HCT116 (cell line): Measurements from ENCODE around the gene ATP1A4. TPM values are rescaled to one million over a fixed set of nuclear protein-coding genes. Genes with fewer than 3 reads are reported as not detected.

Source experiments
- ATAC-seq: fragments of 200-7000 bp; cut with Tn5 transposase; 2 replicates; pipeline ENCODE4 v1.9.1; 2020; ENCODE audit warnings: mild to moderate bottlenecking, moderate library complexity
- BruUV-seq: library from RNA; stranded (reverse); fragments of 400-500 nt; replicated peaks from 2 replicates; lab custom pipeline; 2021; lab: Mats Ljungman, UMichigan
- CTCF ChIA-PET: fragments of 300-600 bp; sonication (Branson Sonifier 250); formaldehyde crosslinking; loops from one replicate; lab custom pipeline; 2021; ENCODE audit warnings: antibody characterized with exemption; lab: Charles Lee
- POLR2A ChIA-PET: fragments of 300-600, 350-600 bp; sonication (Branson Sonifier 250); formaldehyde crosslinking; loops from one replicate; lab custom pipeline; 2021; ENCODE audit warnings: antibody characterized with exemption; lab: Charles Lee
- RAD21 ChIA-PET, 2 experiments: fragments of 300-600 bp; sonication (Branson Sonifier 250); formaldehyde crosslinking; loops; one replicate each; lab custom pipeline; 2023; ENCODE audit warnings: low total read pairs in 2 of 2; ENCODE audit not compliant: uncharacterized antibody in 2 of 2, unreplicated experiment in 2 of 2, low non-redundant PET in 1 of 2; lab: Charles Lee
- DNase-seq: peaks from one replicate; pipeline ENCODE4 v3.0.0-alpha.2; 2010; ENCODE audit warnings: low read depth, low spot score
- H2AFZ ChIP-seq: fragments of 200-600 bp; shearing (Covaris generic), sonication (generic); 2 replicates; pipeline ENCODE4 v1.6.1; 2017; ENCODE audit warnings: low read depth, mixed run types, mixed read lengths, antibody characterized with exemption, low read length; ENCODE audit not compliant: poor library complexity, severe bottlenecking
- H3K27ac ChIP-seq: 2 replicates; pipeline ENCODE4 v1.5.1; 2012; ENCODE audit warnings: low read depth, low read length
- H3K27me3 ChIP-seq: fragments of 200-600 bp; sonication (generic); 2 replicates; pipeline ENCODE4 v1.6.1; 2016; ENCODE audit warnings: mixed run types, low read length, mixed read lengths; ENCODE audit not compliant: insufficient read depth
- H3K36me3 ChIP-seq, 2 experiments: fragments of 200-500 bp in 1 of 2; fragments of 200-600 bp in 1 of 2; sonication (Bioruptor generic) in 1 of 2; sonication (generic) in 1 of 2; 2 replicates each; pipeline versions ENCODE4 v1.5.1 to v1.6.1; 2014 to 2016; ENCODE audit warnings: low read length in 2 of 2, inconsistent platforms in 1 of 2, mixed read lengths in 1 of 2, mixed run types in 1 of 2; ENCODE audit not compliant: insufficient read depth in 2 of 2, control insufficient read depth in 1 of 2
- H3K4me1 ChIP-seq, 2 experiments: fragments of 200-600 bp in 1 of 2; sonication (generic) in 1 of 2; 2 replicates each; pipeline versions ENCODE4 v1.5.1 to v1.6.1; 2012 to 2017; ENCODE audit warnings: low read length in 2 of 2, inconsistent platforms in 1 of 2, mild to moderate bottlenecking in 1 of 2, mixed read lengths in 1 of 2, mixed run types in 1 of 2, moderate library complexity in 1 of 2; ENCODE audit not compliant: insufficient read depth in 2 of 2, control insufficient read depth in 1 of 2
- H3K4me2 ChIP-seq: fragments of 200-600 bp; sonication (generic); 2 replicates; pipeline ENCODE4 v1.6.1; 2017; ENCODE audit warnings: mixed run types, low read length, mixed read lengths
- H3K4me3 ChIP-seq, 2 experiments: fragments of 200-600 bp in 1 of 2; sonication (generic) in 1 of 2; replicated peaks in 1 of 2; 2 replicates each; pipeline ENCODE4 v1.5.1; 2011 to 2016; ENCODE audit warnings: low read length in 2 of 2, control low read depth in 1 of 2, low read depth in 1 of 2, mild to moderate bottlenecking in 1 of 2, mixed read lengths in 1 of 2, mixed run types in 1 of 2
- H3K79me2 ChIP-seq: fragments of 200-600 bp; sonication (generic); 2 replicates; pipeline ENCODE4 v1.6.1; 2017; ENCODE audit warnings: mild to moderate bottlenecking, mixed run types, low read length, moderate library complexity, mixed read lengths; ENCODE audit not compliant: insufficient read depth
- H3K9ac ChIP-seq: fragments of 200-600 bp; sonication (generic); 2 replicates; pipeline ENCODE4 v1.6.1; 2016; ENCODE audit warnings: low read length, mixed read lengths
- H3K9me2 ChIP-seq: fragments of 200-600 bp; sonication (generic), shearing (Covaris generic); 2 replicates; pipeline ENCODE4 v1.6.1; 2017; ENCODE audit warnings: mixed run types, mild to moderate bottlenecking, moderate library complexity; ENCODE audit not compliant: insufficient read depth
- H3K9me3 ChIP-seq, 2 experiments: fragments of 200-500 bp in 1 of 2; fragments of 200-600 bp in 1 of 2; sonication (Bioruptor generic) in 1 of 2; sonication (generic) in 1 of 2; 2 replicates each; pipeline ENCODE4 v1.6.1; 2014 to 2017; ENCODE audit warnings: low read length in 2 of 2, mixed read lengths in 2 of 2, inconsistent platforms in 1 of 2, low read depth in 1 of 2, mild to moderate bottlenecking in 1 of 2, mixed run types in 1 of 2, moderate library complexity in 1 of 2; ENCODE audit not compliant: control insufficient read depth in 1 of 2, insufficient read depth in 1 of 2
- H4K20me1 ChIP-seq: fragments of 200-600 bp; sonication (generic), shearing (Covaris generic); 2 replicates; pipeline ENCODE4 v1.6.1; 2017; ENCODE audit warnings: mixed run types, mild to moderate bottlenecking, moderate library complexity; ENCODE audit not compliant: insufficient read depth
- CBX3 ChIP-seq: IDR thresholded peaks from 2 replicates; pipeline ENCODE4 v1.6.1; 2012; ENCODE audit warnings: low read depth
- CEBPB ChIP-seq: IDR thresholded peaks from 2 replicates; pipeline ENCODE4 v1.6.1; 2012; ENCODE audit warnings: low read depth
- EGR1 ChIP-seq: IDR thresholded peaks from 2 replicates; pipeline ENCODE4 v1.6.1; 2012; ENCODE audit warnings: low read depth
- ELF1 ChIP-seq: IDR thresholded peaks from 2 replicates; pipeline ENCODE4 v1.6.1; 2012; ENCODE audit warnings: low read depth, borderline replicate concordance
- JUND ChIP-seq: IDR thresholded peaks from 2 replicates; pipeline ENCODE4 v1.6.1; 2012
- MAX ChIP-seq: IDR thresholded peaks from 2 replicates; pipeline ENCODE4 v1.6.1; 2012
- RAD21 ChIP-seq: IDR thresholded peaks from 2 replicates; pipeline ENCODE4 v1.6.1; 2012; ENCODE audit warnings: low read depth, mild to moderate bottlenecking
- REST ChIP-seq: IDR thresholded peaks from 2 replicates; pipeline ENCODE4 v1.6.1; 2012; ENCODE audit warnings: low read depth
- SIN3A ChIP-seq: IDR thresholded peaks from 2 replicates; pipeline ENCODE4 v1.6.1; 2012; ENCODE audit warnings: low read depth
- TCF7L2 ChIP-seq: IDR thresholded peaks from 2 replicates; pipeline ENCODE4 v1.7.0; 2011; ENCODE audit warnings: borderline replicate concordance, inconsistent platforms; ENCODE audit not compliant: insufficient read depth, insufficient read length; ENCODE audit errors: extremely low read depth
- ZNF274 ChIP-seq: fragments of 200-500 bp; sonication (Bioruptor generic); IDR thresholded peaks from 2 replicates; pipeline ENCODE4 v1.6.1; 2014; ENCODE audit warnings: mild to moderate bottlenecking, low read depth, low read length, inconsistent platforms
- intact Hi-C: fragments of 100-400 bp; cut with micrococcal nuclease; formaldehyde crosslinking; loops from 2 replicates; pipeline ENCODE4 v1.10.0; 2022
- total RNA-seq: library from RNA; stranded (reverse); gene quantifications from one replicate; pipeline ENCODE4 v1.2.1, GENCODE V29; 2021; ENCODE audit not compliant: unreplicated experiment
- TF ChIP-seq, protein P1 (sequence below), 3 experiments: fragments of 200-600 bp in 1 of 3; sonication (generic) in 1 of 3; IDR thresholded peaks in 2 of 3; conservative IDR thresholded peaks in 1 of 3; 2 replicates each; pipeline ENCODE4 v1.5.1; 2012 to 2017; ENCODE audit warnings: low read depth in 2 of 3, low read length in 2 of 3, antibody characterized with exemption in 1 of 3, borderline replicate concordance in 1 of 3, control low read depth in 1 of 3, mild to moderate bottlenecking in 1 of 3, mixed read lengths in 1 of 3, mixed run types in 1 of 3, moderate library complexity in 1 of 3; ENCODE audit not compliant: insufficient read depth in 1 of 3

The ATP1A4 gene
- total RNA-seq, 1 experiment from 2014 or later, result not detected

- Histone ChIP-seq H3K9me2 (no peaks in the 10 kb centered on the region), H3K79me2 (no peaks in the 10 kb centered on the region), H4K20me1 (no peaks in the 10 kb centered on the region), H3K27ac (no peak within 1 kb of the TSS), H3K27me3 (no peaks in the 10 kb centered on the region), H3K4me3 (no peak within 1 kb of the TSS), H3K4me2 (no peak within 1 kb of the TSS), H3K36me3 (no peaks in the 10 kb centered on the region), H3K4me1 (0 out of 4 replicates have a peak, but pooled peaks cover 0 to 4% of the 10 kb centered on the region in 2 experiments), H3K9me3 (no peaks in the 10 kb centered on the region), H2AFZ (no peak within 1 kb of the TSS), H3K9ac (no peak within 1 kb of the TSS)
- POLR2A ChIA-PET, result no interaction called here
- no peak for DNase-seq
- no TSS peak for BruUV-seq
- intact Hi-C loops, result no loop called here
- RAD21 ChIA-PET, result no interaction called here
- no peak for ATAC-seq
- CTCF ChIA-PET, result interaction anchor here (0.8 kb wide), 1 partner anchor 9 kb away, joined by 3 read pairs; no protein-coding TSS in a partner anchor
- TF ChIP-seq EGR1 (no peak), CBX3 (no peak), ELF1 (no peak), REST (no peak), MAX (no peak), SIN3A (no peak), RAD21 (no peak), JUND (no peak), TCF7L2 (no peak), CEBPB (no peak), ZNF274 (no peak)
- TF ChIP-seq, protein P1, sequence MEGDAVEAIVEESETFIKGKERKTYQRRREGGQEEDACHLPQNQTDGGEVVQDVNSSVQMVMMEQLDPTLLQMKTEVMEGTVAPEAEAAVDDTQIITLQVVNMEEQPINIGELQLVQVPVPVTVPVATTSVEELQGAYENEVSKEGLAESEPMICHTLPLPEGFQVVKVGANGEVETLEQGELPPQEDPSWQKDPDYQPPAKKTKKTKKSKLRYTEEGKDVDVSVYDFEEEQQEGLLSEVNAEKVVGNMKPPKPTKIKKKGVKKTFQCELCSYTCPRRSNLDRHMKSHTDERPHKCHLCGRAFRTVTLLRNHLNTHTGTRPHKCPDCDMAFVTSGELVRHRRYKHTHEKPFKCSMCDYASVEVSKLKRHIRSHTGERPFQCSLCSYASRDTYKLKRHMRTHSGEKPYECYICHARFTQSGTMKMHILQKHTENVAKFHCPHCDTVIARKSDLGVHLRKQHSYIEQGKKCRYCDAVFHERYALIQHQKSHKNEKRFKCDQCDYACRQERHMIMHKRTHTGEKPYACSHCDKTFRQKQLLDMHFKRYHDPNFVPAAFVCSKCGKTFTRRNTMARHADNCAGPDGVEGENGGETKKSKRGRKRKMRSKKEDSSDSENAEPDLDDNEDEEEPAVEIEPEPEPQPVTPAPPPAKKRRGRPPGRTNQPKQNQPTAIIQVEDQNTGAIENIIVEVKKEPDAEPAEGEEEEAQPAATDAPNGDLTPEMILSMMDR (IDR thresholded peaks at IDR 0.05 in 2 of 3, conservative IDR thresholded peaks at IDR 0.05 in 1 of 3; ENCODE audit: borderline replicate concordance in 1 of 3, insufficient read depth in 1 of 3, low read depth in 2 of 3, low read length in 2 of 3), result no peak
These were observed 35.7 kb upstream of the ATP1A4 start, which contains the start of gene ATP1A2 for GRCh38 chr1:160115545-160116282. Gene ATP1A2, plus strand, starts transcription at chr1:160115759. Its CDS starts 103 bp downstream, at chr1:160115862.
